Nephron progenitor cell (in vitro differentiated cells): ENCODE results near the gene UPK3BL2.
A peak's percentile ranks its signal among the peaks of the same experiment; 100 is the strongest.
"Not testable (repeated sequence)": the region's sequence is repeated elsewhere in the genome, so short reads cannot be mapped to it uniquely, and the experiment has no call there.

Experiments used
- DNase-seq: peaks from one replicate; pipeline ENCODE4 v3.0.0; 2021
- H3K27ac Mint-ChIP-seq: 2 replicates; pipeline ENCODE4 v1.8.0; 2021; ENCODE audit warnings: mild to moderate bottlenecking, moderate library complexity, mixed read lengths
- H3K27me3 Mint-ChIP-seq: 2 replicates; pipeline ENCODE4 v1.8.0; 2021; ENCODE audit warnings: mild to moderate bottlenecking, low read depth, mixed read lengths; ENCODE audit not compliant: poor library complexity
- H3K36me3 Mint-ChIP-seq: 2 replicates; pipeline ENCODE4 v1.8.0; 2021; ENCODE audit warnings: low read depth, mixed read lengths
- H3K4me1 Mint-ChIP-seq: 2 replicates; pipeline ENCODE4 v1.8.0; 2021; ENCODE audit warnings: mixed read lengths
- H3K4me3 Mint-ChIP-seq: 2 replicates; pipeline ENCODE4 v1.8.0; 2021; ENCODE audit warnings: mild to moderate bottlenecking, moderate library complexity, mixed read lengths
- H3K9me3 Mint-ChIP-seq: 2 replicates; pipeline ENCODE4 v1.8.0; 2021; ENCODE audit warnings: mild to moderate bottlenecking, moderate library complexity, mixed read lengths

Gene UPK3BL2

DNA sequence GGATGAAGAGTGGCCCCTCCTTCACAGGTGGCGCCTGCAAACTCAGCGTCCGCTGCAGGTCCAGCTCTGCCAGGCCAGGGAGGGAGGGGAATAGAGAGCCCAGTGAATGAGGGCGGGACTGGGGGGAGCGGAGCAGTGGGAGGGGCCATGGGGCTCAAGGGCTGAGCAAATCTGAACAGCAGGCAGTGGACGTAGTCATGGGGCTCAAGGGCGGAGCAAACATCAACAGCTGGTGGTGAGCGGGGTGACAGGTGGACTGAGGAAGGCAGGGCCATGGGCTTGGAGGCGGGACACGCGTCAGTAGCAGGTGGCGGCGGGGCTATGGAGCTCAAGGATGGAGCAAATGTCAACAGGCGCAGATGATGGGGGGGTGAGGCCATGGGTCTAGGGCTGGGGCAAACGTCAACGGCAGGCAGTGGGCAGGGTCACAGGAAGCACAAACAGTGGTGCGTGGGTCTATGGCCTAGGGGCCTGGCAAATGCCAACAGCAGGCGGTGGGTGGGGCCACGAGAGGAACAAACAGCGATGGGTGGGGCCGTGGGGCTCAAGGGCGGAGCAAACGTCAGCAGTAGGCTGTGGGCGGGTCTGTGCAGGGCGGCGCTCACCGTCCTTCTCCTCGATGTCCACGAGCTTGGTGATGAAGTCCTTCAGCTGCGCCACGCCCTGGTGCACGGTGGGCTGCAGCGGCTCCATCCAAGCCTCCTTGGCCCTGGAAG lies 50.1 kb downstream of the UPK3BL2 start:
- H3K9me3 Mint-ChIP-seq, H3K27ac Mint-ChIP-seq, H3K4me3 Mint-ChIP-seq, H3K4me1 Mint-ChIP-seq, H3K36me3 Mint-ChIP-seq, DNase-seq, H3K27me3 Mint-ChIP-seq: not testable (repeated sequence)

DNA sequence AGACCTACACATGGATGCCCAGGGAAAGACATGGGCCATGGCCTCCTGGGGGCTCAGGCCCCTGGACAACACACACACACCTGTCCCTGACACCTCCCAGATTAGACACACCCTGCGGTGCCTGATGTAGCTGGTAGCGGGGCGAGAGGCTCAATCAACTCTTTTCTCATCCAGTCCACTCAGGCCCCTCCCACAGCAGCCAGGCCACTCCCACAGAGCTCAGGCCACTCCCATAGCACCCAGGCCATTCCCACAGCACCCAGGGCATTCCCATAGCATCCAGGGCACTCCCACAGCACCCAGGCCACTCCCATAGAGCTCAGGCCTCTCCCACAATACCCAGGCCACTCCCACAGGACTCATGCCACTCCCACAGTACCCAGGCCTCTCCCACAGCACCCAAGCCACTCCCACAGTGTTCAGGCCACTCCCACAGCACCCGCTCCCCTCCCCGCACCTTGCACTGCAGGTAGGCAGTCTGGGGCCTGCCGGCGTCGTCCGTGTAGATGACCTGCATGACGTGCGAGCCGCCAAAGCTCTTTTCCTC lies 52.9 kb downstream of the UPK3BL2 start:
- H3K27me3 Mint-ChIP-seq, H3K27ac Mint-ChIP-seq, H3K9me3 Mint-ChIP-seq, H3K4me1 Mint-ChIP-seq, H3K36me3 Mint-ChIP-seq, H3K4me3 Mint-ChIP-seq: not testable (repeated sequence)
- DNase-seq: peak; percentile 80
